ENCODE results near the gene PLXNA1.

The PLXNA1 gene

DNA sequence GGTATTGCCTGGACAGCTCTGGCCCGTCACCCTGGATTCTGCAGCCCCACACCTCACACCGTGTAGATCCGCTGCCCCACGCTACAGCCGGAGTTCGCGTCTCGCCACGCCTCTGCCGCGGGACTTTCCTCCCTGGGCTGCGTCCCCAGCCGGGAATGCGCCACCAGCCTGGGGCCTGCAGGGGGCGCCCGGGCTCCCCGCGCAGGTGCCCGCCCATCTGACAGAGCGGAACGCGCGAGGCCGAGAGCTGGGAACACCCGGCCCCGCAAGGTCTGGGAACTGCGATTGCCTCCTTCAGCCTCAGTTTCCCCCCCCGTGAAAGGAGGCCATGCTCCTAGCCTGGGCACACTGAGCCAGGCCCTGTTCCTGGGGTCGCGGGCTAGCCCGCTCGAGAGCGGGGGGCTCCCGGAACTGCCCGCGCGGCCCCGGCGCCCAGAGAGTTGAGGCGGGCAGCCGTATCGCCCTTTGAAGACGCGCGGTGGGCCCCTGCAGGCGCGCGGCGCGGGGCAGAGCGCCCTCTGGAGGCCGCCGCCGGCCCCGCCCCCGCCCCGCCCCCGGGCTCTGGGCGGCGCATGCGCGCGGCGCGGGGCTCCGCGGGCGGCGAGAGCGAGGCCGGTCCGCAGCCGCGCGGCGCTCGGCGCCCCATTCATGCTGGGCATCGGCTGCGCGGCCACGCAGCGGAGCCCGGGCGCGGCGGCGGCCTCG, at the start of gene PLXNA1:
TSS of gene PLXNA1 (plus strand) at position 645 of the 705 bp plus-strand sequence. CDS start 5,479 bp downstream, outside the sequence.
- peak; percentile 27 to 47 for DNase-seq

GRCh38 chr3:126934031-126934531, 48.8 kb upstream of the PLXNA1 start:
- no peak for DNase-seq

DNA sequence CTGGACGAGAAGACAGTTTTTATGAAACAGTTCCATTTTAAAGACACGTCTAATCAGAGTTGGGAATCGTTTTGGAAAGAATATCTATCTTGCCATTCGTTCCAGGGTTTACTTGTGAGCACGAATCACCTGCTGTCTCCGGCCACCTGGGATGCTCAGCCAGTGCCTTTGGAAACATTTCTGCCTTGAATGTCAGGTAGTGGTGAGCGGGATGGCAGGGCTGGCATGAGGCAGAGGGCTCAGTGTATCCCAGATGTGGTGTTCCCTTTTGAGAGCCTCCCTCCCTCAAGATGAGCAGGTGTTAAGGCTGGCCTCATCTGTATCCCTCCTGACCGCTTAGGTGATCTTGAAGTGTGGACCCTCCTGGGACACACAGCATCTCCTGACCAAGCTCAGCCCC, 47.9 kb upstream of the PLXNA1 start:
- no peak for DNase-seq

DNA sequence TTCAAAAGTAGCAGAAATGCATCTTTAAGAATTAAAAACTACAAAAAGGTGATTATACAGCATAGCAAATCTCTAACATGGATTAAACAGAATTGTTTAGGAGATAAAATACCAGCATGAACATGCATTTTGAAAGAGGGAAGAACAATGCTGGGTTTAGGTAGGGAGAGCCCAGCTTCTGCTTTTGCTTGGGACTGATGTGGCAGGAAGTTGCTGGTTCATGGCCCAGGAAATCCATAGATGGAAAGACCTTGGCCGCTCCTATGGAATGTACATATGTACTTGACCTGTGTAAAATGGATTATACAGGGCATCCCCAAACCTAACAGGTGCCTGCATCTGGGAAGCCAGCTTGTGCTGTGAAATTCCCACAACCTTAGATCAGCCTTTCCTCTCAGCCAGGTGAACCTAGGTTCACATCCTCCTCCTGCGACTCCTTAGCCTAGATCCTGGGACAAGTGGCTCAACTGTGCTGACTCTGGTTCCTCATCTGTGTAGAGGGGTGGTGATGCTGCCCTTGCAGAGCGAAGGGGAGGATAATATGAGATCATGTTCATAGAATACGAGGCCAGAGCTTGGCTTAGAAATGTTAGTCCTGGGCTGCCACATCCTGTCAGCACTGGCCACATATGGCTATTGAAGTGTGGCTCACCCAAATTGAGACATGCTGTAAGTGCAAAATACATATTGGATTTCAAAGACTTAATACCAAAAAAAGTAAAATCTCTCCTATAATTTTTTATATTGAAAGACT, 47.0 kb upstream of the PLXNA1 start:
- peak; percentile 28 to 33 for DNase-seq

GRCh38 chr3:126936853-126937425, 46.0 kb upstream of the PLXNA1 start:
- DNase-seq, result no peak

- DNase-seq, result no peak
These were observed 45.4 kb upstream of the PLXNA1 start for GRCh38 chr3:126937533-126937932.

- no peak for DNase-seq
These were observed 44.9 kb upstream of the PLXNA1 start for GRCh38 chr3:126937973-126938372.

DNA sequence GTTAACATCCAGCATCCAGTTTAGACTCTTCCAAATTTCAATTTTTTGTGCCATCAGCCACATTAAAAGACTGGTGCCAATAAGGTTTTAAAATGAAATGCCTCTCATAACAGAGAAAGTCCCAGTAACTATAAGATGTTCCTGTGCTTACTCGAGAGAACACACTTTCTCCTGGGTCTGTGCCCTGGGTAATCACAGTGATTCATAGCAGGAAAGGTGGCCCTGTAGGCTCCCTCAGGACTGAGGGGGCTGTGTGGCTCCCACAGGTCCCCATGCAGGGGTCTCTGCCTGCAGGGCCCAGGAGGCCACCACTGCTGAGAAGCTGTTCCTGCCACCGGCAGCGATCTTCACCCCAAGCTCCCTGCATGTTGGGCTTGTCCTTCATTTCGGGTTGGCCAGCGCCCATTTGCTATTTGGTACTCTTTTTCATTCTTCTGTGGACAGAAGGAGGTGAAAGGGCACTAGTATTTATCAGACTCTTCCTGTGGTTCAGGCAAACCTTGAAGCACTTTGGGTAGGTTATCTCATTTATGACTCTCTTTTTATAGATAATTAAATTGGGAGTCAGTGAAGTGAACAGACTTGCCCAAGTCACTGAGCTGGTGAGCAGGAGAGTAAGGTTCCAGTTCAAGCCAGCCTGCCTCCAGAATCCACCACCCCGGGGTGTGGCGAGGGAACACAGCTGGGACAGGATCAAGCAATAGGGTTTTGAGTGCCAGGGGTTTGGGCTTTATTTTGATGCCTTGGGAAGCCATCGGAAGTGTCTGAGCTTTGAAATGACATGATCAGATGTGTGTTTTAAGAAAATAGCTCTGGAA, 44.2 kb upstream of the PLXNA1 start:
- no peak for DNase-seq

GRCh38 chr3:126939338-126939718, 43.6 kb upstream of the PLXNA1 start:
- no peak for DNase-seq

- DNase-seq, result no peak
These were observed 43.2 kb upstream of the PLXNA1 start for GRCh38 chr3:126939733-126940132.

DNA sequence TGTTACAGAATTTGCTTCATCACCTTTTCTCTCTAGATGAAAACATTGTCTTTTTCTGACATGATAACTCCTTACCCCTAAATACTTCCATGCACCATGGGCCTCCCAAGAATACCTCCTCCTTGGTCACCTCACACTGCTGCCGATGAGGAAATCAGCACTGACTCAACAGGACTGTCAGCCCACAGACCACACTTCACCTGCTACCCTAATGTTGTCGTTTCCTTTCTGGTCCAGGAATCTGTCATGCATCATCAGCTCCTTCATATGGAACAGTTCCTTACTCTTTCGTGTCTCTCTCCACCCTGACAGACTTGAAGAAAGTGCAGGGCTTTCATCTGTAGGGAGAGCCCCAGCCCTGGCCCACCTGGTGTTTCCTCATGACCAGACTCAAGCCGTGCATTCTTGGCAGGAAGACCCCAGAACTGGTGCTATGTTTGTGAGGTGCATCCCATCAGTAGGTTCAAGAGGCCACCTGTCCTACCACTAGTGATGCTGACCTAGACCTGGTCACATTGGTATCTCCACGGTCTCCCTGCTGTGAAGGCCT, 41.1 kb upstream of the PLXNA1 start:
- no peak for DNase-seq

DNA sequence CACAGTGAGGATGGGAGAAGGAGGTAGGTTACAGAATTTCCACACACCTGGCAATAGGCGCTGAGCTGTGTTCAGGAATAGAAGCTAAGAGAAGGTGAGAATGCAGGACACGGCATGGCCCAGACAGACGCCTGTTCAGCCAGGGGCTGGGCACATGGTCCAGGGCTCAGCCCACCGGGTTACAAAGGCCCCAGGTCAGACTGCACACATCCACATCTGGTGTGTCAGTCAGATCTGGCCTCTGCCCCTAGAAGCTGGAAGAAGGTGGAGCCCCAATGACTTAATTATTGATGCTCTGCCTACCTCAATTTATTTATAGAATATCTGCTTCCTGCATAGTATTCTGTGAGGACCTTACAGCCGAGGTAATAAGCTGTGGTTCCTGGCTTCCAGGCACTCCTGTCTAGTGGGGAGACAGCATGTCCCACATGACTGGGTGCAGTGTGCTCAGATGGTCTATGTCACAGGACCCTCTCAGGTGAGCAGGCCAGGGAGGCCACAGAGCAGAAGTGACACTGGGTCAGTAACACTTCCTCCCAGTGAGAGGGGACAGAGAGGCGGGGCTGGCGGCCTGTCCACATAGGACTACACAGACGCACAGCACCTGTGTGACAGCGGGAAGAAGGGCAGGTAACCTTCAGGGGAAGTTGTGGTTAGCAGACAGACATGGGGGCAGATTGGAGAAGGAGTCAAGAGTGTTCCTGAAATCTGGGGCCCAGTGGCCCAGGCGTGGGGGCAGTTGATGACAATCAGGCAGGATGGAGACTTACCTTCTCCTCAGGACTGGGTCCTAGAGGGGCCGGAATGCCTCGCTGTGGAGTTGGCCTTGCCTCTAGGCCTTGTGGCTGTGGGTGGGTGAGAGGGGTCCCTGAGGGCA, 38.6 kb upstream of the PLXNA1 start:
- DNase-seq, result no peak

DNA sequence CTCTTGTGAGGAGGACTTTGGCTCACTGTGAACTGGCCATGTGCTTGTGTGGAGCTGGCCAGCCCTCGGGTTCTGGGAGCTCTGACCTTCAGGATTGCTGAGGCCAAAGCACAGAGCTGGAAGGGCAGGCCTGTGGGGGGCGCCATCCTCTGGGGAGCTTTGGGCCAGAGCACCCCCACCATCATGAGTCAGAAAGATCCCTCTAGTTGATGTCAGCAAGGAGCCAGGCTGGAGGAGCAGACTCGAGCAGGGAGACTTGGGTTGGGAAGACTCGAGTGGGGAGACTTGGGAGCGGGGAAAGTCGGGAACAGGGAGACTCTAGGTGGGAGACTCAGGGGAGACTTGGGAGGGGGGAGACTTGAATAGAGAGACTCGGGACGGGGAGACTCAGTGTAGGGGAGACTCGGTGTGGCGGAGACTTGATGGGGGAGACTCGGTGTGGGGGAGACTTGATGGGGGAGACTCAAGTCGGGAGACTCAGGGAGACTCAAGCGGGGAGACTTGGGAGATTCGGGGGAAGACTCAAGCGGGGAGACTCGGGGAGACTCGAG, 37.7 kb upstream of the PLXNA1 start:
- DNase-seq, result no peak

DNA sequence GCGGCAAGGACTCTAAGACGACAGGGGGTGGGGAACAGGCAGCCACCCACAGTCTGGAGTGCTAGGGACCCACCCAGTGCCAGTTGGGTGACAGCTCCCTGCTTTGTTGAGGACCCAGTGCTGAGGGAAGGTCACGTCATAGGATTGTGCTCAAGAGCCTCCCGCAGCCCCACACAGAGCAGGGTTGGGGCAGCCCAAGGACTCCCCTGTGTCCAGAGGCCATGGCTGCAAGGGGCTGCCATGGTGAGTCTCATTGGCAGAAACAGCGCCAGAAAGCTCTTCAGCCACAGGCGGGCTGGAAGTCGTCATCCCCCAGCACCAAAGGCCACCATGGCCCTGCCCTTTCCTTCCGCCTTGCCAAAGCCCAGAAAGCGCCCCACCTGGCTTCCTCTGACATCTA, 37.0 kb upstream of the PLXNA1 start:
- no peak for DNase-seq

- no peak for DNase-seq
These were observed 36.5 kb upstream of the PLXNA1 start for GRCh38 chr3:126946405-126946804.

DNA sequence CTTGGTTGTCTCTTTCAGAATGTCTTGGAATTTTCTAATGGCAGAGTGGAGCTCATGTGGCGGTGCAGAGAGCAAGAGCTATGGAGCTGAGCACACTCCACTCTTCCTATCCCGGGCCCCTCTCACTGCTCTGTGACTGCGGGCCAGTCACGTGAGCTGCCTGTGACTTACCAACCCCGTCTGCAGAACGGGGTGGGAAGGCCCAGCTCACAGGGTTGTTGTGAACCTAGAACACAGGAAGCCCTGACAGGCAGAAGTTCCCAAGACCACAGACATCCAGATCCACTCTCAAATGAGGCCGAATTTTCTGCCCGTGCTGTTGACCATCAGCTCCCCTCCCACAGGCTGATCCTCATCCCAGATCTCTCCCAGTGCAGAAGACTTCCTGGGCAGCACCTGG, 35.5 kb upstream of the PLXNA1 start:
- DNase-seq, result no peak

DNA sequence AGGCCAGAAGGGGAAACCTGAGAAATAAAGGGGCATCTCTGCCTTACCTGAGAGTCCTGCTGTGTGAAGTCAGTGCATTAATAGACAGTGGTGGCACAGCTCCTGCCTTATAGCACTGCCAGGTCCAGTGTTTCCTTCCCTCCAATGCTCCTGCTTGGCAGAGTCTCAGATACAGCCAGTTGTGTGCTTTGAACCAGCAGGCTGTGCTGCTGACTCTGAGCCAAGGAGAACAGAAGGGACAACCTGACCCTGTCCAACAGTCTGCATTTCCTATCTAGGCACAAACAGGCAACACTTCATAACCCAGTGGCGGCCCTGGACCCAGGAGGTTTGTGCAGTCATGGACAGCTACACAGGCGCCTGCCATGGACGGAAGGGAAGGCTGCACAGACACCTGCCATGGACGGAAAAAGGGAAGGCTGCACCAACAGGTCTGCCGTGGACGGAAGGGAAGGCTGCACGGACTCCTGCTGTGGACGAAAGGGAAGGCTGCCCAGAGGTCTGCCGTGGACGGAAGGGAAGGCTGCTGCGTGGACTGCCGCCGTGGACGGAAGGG, 33.9 kb upstream of the PLXNA1 start:
- no peak for DNase-seq

GRCh38 chr3:126951561-126951960, 31.4 kb upstream of the PLXNA1 start:
- DNase-seq, result no peak

DNA sequence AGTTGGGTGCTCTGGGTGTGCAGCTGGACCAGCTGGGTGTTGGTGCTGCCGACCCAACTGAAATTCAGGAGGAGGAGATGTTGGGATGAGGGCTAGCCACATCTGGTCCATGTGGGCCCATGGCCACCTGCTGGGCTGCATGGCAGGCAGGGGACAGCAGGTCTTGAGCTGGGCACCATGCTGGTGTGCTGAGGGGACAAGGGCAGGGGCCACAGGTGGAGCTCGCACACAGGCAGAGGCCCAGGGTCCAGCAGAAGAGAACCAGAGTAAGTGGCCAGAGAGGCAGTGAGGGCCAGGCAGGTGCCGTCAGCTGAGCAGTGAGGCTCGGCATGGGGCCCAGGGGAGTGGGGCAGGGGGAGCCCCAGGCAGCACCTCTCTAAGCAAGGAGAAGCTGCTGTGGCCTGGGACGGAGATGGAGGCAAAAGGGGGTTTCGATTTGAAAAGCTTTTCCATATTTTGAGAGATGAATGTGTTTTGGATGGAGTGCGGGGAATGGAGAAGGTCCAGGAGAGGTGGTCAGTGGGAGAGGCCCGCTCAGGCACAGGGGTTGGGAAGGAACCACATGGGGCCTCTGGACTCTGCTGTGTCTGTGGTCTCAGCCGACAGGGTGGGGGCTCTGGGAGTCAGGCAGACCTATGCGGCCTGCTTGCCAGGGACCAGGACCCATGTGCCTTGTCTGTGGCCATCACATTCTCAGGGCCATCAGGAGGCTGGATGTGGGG, 30.5 kb upstream of the PLXNA1 start:
- DNase-seq, result no peak

GRCh38 chr3:126952983-126953660, 29.8 kb upstream of the PLXNA1 start:
- DNase-seq, result no peak
